HG03103 (cell line): ENCODE results near the gene PKN1.
"Not testable (repeated sequence)": the region's sequence is repeated elsewhere in the genome, so short reads cannot be mapped to it uniquely, and the experiment has no call there.

Experiments used
- ATAC-seq: cut with Tn5 transposase; IDR thresholded peaks from one replicate; pipeline ENCODE4 v1.9.1; 2021; ENCODE audit warnings: low read depth; ENCODE audit not compliant: unreplicated experiment

The PKN1 gene

GRCh38 chr19:14479309-14479974, 46.3 kb downstream of the PKN1 start:
- ATAC-seq = no peak

DNA sequence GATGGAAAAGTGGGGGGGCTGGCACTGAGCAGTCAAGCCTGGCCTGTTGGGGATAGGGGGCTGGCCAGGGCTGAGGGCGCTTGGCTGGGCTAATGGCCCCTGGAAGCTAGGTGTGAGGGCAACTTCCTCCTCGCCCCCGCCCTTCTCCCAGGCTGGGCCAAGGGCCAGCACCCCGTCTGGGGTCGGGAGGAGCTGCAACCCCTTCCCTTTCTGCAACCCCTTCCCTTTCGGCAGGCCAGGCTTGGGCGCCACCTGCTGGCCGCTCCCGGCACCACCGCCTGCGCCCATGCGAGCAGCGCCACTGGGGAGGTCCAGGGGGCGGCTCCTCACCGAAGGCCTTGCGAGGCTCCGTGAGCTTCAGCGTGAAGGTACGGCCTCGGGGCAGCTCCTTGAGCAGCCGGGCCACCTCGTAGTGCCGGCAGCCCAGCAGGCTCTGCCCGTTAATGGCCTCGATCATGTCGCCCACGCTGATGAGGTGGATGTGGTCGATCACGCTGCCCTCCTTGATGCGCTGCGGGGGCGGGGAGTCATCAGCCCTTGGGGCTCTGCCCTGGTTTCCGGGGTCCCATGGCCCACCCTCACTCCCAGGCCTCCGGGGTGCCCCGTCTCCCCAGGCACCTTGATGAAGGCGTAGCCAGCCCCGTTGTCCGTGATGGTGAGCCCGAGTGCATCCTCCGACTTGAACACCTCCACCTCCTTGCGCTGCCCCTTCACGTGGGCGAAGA, 47.0 kb downstream of the PKN1 start:
- ATAC-seq = no peak

- ATAC-seq = no peak
Observed at GRCh38 chr19:14480700-14481079, 47.6 kb downstream of the PKN1 start.

GRCh38 chr19:14482172-14482941, 49.3 kb downstream of the PKN1 start:
- no peak for ATAC-seq

DNA sequence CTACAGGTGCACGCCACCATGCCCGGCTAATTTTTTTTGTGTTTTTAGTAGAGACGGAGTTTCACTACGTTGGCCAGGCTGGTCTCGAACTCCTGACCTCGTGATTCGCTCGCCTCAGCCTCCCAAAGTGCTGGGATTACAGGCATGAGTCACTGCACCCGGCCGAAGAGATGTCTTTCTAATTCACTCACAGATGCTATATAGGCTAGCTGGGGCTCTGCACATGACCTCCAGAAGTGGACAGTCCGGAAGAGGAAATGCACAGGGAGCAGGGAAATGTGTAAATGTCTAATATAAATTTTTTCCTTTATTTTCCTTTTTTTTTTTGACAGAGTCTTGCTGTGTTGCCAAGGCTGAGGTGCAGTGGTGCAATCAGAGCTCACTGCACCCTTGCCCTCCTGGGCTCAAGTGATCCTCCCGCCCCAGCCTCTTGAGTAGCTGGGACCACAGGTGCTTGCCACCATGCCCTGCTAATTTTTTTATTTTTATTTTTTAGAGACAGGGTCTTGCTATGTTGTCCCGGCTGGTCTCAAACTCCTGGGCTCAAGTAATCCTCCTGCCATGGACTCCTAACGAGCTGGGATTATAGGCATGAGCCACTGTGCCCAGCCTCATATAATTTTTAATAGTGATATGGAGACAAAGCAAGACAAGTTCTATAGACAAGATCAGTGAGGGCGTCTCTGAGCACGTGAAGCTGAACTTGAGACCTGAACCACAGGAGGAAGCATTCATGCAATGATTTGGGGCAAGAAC, 54.4 kb downstream of the PKN1 start:
- no peak for ATAC-seq

GRCh38 chr19:14492756-14493337, 59.7 kb downstream of the PKN1 start:
- ATAC-seq = no peak

DNA sequence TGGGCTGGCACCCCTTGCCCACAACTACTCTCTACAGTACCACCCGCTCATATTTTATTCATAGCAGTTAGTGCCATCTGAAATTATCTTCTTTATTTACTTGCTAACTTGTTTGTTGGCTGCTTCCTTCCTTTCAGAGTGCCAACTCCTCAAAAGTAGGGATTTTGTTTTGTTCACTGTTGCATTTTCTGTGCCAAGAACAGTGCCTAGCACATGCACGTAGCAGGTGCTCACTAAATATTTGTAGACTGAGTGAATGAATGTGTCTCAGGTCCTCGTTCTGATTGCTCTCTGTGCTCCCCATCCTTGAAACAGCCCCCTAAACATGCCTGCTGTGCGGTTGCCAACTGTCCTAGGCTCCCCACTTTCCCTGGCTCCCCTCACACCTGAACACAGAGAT, 61.3 kb downstream of the PKN1 start:
- no peak for ATAC-seq

GRCh38 chr19:14494910-14495671, 62.0 kb downstream of the PKN1 start:
- no peak for ATAC-seq

DNA sequence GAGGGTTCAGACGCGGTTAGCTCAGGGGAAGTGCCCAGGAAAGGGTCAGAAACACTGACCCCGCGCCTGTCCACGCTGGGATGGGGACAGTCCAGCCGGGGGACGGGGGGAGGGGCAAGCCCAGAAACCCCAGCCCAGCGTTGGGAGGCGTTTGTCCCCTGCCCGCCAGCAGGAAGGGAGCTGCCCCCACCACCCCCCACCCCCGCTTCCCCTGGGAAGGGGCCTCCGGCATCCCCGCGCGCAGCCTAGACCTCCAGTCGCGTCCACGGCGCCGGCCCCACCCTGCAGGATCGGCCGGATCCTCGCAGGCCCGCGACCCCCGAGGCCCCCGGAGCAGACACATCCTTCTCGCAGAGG, 62.5 kb downstream of the PKN1 start:
- no peak for ATAC-seq

GRCh38 chr19:14496029-14496833, 63.1 kb downstream of the PKN1 start, which contains the start of gene GIPC1:
TSS of gene GIPC1 (minus strand) at chr19:14496127. CDS start at chr19:14482976, 13,151 bp downstream.
- no peak for ATAC-seq

DNA sequence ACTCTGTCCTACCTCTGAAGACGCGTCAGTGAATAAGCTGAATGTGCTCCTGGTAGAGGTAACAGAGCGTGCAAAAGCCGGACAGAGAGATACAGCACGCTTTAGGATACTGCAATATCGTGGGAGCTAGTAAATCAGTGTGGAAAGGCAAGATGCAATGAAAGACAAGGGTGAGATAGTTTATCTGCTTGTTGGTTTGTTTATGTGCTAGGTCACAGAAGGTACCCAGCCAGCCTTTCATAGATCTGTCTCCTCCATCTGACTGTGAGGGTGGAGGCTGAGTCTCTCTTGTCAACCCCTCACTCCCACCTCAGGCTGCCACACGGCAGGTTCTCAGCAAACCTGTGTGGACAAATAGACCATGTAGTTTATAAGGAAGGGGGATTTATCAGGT, 63.7 kb downstream of the PKN1 start:
- ATAC-seq = no peak

- no peak for ATAC-seq
Observed at GRCh38 chr19:14497228-14497921, 64.3 kb downstream of the PKN1 start.

DNA sequence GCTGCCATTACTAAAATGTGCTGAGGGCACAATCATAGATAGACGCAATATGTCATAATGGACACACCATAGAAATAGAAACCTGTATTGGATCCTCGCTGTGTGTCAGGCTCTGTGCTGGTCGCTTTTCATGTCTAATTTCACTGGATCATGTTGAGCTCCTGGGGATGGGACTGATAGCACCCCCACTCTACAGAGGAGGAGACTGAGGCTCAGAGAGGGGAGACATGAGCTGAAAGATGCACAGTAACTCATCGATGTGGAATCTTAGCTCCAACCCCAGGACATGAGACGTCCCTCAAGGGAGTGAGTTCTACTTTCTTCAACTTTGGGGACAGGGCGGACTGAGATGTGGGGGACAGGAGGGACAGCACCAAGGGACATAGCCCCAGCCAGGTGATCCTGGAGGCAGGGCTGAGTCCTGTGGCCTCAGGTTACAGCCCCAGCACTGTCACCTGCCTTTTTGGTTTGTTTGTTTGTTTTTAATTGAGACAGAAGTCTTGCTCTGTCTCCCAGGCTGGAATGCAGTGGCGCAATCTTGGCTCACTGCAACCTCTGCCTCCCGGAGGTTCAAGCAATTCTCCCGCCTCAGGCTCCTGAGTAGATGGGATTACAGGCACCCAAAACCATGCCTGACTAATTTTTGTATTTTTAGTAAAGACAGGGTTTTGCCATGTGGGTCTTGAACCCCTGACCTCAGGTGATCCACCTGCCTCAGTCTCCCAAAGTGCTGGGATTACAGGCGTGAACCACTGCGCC, 69.4 kb downstream of the PKN1 start:
- no peak for ATAC-seq

GRCh38 chr19:14503285-14503684, 70.2 kb downstream of the PKN1 start:
- no peak for ATAC-seq

GRCh38 chr19:14504575-14504974, 71.5 kb downstream of the PKN1 start:
- not testable (repeated sequence) for ATAC-seq

- no peak for ATAC-seq
Observed at GRCh38 chr19:14505488-14506239, 72.6 kb downstream of the PKN1 start.
